ENCODE measurements around the gene KCNJ10. TPM values are rescaled to one million over a fixed set of nuclear protein-coding genes. Genes with fewer than 3 reads are reported as not detected.

KCNJ10 gene
- total and polyA plus RNA-seq, 2 of the 13 experiments (the other 11 are each of a cell fraction or from before 2014, with no cell fraction given), result 4.4 to 10.3 TPM

DNA sequence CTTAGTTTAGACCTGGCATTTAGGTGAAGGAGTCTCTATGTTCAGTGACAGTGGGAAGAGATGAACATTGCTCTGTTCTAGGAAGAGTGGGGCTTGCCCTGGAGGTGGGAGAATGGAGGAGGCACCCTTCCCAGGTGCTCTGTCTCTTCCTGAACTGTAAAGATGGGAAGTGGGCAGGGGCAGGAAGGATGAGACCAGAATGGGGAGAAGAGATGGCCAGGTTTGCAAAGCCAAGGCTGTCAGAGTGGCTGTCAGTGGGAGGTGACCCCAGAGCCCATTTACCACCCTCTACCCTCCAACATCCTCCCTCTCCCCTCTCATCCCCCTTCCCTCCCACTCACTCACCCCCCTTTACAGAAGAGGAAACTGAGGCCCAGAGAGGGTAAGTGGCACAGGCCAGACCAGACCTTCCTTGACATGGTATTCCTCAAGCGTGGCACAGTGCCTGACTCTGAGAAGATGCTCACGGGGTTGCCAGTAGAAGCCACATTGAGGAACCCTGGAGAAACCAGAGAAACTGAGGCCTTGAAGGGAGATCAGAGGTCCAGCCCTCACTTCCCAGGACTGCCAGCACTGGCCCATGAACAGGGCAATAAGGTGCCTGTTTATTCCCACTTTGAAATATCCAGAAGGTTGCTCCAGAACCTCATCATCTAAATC, 29.9 kb upstream of the KCNJ10 start:
- POLR2A ChIA-PET, result interaction anchor here (1.3 to 2.2 kb wide), 3 partner anchors 152 to 185 kb away, joined by 6 to 14 read pairs (median 9); partner anchors contain the start of genes DCAF8 and PEX19
- Histone ChIP-seq H2AFZ (ENCODE audit: low read length) (no peak overlapping the region), H3K9ac (ENCODE audit: insufficient read depth, low read depth, low read length) (peak overlapping the region; percentile 72; the same call in 1 of the 2 replicates), H3K4me1 (ENCODE audit: insufficient read depth, low read length) (peaks cover 87% of the 10 kb centered on the region), H3K36me3 (replicated peaks in 1 of 2; ENCODE audit: control insufficient read depth in 1 of 2, insufficient read depth in 2 of 2, low read length in 2 of 2) (no peaks in the 10 kb centered on the region; a peak in 1 of 5 replicates), H4K20me1 (ENCODE audit: insufficient read depth, low read length) (no peaks in the 10 kb centered on the region), H3K27me3 (ENCODE audit: control insufficient read depth in 1 of 2, insufficient read depth in 2 of 2, low read length in 2 of 2) (no peaks in the 10 kb centered on the region), H3K4me3 (replicated peaks in 1 of 3; ENCODE audit: insufficient read depth in 1 of 3, low read depth in 2 of 3, low read length in 3 of 3) (peak overlapping the region in 1 of 3 experiments; percentile 76; a peak in 1 of 6 replicates), H3K79me2 (ENCODE audit: insufficient read depth, low read length) (peaks cover 18% of the 10 kb centered on the region), H3K9me3 (ENCODE audit: low read length) (no peaks in the 10 kb centered on the region), H3K4me2 (ENCODE audit: low read depth, low read length) (peak overlapping the region; percentile 100), H3K27ac (ENCODE audit: extremely low read length, insufficient read depth, low read length) (peak overlapping the region; percentile 67)
- ATAC-seq (no peak), FAIRE-seq (no peak), DNase-seq (ENCODE audit: low spot score) (no peak)
- in situ Hi-C loops (cut with HindIII; ENCODE audit: extremely low pct_ligation_motif_present, low pct_unique_long_range_greater_than_20kb), result loop anchor here (10.0 kb wide), 1 partner anchor 115 kb away; no protein-coding TSS in a partner anchor
- WGBS (ENCODE audit: low lambda C conversion rate), result 53% methylated on average over 2 of the region's 2 CpGs
- intact Hi-C loops (cut with micrococcal nuclease; ENCODE audit: unreplicated experiment), result loop anchor here (5.0 kb wide), 1 partner anchor 277 kb away; no protein-coding TSS in a partner anchor
- no TSS peak for BruUV-seq (replicated peaks)
- CTCF ChIA-PET (ENCODE audit: low intra/inter-chr PET ratio, low total read pairs), result interaction anchor here (1.4 to 2.0 kb wide), 4 partner anchors 64 to 192 kb away, joined by 11 to 15 read pairs (median 12); no protein-coding TSS in a partner anchor
- TF ChIP-seq ZNF501 (CRISPR knock-in tag; IDR thresholded peaks at IDR 0.05), result 0 out of 2 replicates have a peak, but pooled peaks have one; percentile 6
- TF ChIP-seq ZNF101 (CRISPR knock-in tag; IDR thresholded peaks at IDR 0.05; ENCODE audit: borderline replicate concordance, low read depth), result no peak
- peak; percentile 59 for TF ChIP-seq HNRNPK (IDR thresholded peaks at IDR 0.05; ENCODE audit: low read depth, low read length, poor library complexity, severe bottlenecking)
- no peak for TF ChIP-seq MATR3 (CRISPR knock-in tag; IDR thresholded peaks at IDR 0.05)

DNA sequence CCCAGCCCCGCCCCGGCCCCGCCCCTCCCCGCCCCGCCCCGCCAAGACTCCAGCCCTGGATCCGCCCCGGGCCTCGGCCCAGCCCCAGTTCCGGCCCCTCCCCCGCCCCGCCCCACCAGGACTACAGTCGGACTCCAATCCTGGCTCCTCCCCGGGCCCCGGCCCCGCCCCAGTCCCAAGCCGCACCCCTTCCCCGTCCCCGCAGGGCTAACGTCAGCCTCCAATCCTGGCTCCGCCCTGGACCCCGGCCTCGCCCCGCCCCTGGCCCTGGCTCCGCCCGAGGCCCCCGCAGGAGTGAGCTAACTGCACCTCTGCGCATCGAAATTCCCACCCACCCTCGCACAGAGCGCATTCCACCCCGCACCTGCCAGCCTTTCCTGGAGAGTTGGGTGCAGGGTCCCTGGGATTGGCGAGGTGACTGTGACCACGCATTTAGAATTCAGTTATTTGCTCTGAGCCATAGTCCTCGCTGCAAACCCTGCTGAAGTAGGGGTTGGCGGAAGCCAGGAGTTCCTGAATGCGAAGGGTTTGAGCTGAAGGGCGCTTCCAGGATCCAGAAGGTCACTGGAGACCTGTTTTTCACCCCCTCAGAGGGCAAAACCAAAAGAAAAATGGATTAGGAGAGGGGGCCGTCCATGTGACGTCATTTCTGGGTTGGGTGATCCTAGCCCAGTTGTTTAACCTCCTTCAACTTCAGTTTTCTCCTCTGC, 29.0 kb upstream of the KCNJ10 start:
- Histone ChIP-seq H3K4me2 (ENCODE audit: low read depth, low read length) (peak overlapping the region; percentile 100), H3K27me3 (ENCODE audit: control insufficient read depth in 1 of 2, insufficient read depth in 2 of 2, low read length in 2 of 2) (no peaks in the 10 kb centered on the region), H3K4me3 (replicated peaks in 1 of 3; ENCODE audit: insufficient read depth in 1 of 3, low read depth in 2 of 3, low read length in 3 of 3) (peak overlapping the region; percentile 69 to 76 (median 70)), H3K79me2 (ENCODE audit: insufficient read depth, low read length) (peaks cover 18% of the 10 kb centered on the region), H3K9me3 (ENCODE audit: low read length) (no peaks in the 10 kb centered on the region), H3K27ac (ENCODE audit: extremely low read length, insufficient read depth, low read length) (peak overlapping the region; percentile 67), H3K9ac (ENCODE audit: insufficient read depth, low read depth, low read length) (peak overlapping the region; percentile 72), H2AFZ (ENCODE audit: low read length) (peak overlapping the region; percentile 76), H3K4me1 (ENCODE audit: insufficient read depth, low read length) (peaks cover 87% of the 10 kb centered on the region), H3K36me3 (replicated peaks in 1 of 2; ENCODE audit: control insufficient read depth in 1 of 2, insufficient read depth in 2 of 2, low read length in 2 of 2) (no peaks in the 10 kb centered on the region; a peak in 1 of 5 replicates), H4K20me1 (ENCODE audit: insufficient read depth, low read length) (no peaks in the 10 kb centered on the region)
- in situ Hi-C loops (cut with HindIII; ENCODE audit: extremely low pct_ligation_motif_present, low pct_unique_long_range_greater_than_20kb), result no loop called here
- ChIA-PET CTCF (ENCODE audit: low intra/inter-chr PET ratio, low total read pairs) (no interaction called here), POLR2A (interaction anchor here (1.0 to 2.2 kb wide), 9 partner anchors 10 to 186 kb away, joined by 3 to 14 read pairs (median 6); partner anchors contain the start of genes DCAF8, KCNJ10 and PEX19)
- FAIRE-seq (peak; percentile 46), ATAC-seq (peak; percentile 79), DNase-seq (ENCODE audit: low spot score) (peak; percentile 85)
- no TSS peak for BruUV-seq (replicated peaks)
- intact Hi-C loops (cut with micrococcal nuclease; ENCODE audit: unreplicated experiment), result no loop called here
- 1% methylated on average over 13 of the region's 40 CpGs for WGBS (ENCODE audit: low lambda C conversion rate)
- TF ChIP-seq ZNF432 (CRISPR knock-in tag; IDR thresholded peaks at IDR 0.05; ENCODE audit: borderline replicate concordance) (no peak), ZFP37 (CRISPR knock-in tag; IDR thresholded peaks at IDR 0.05; ENCODE audit: borderline replicate concordance) (no peak), ZNF770 (CRISPR knock-in tag; IDR thresholded peaks at IDR 0.05) (no peak), ZC3H13 (CRISPR knock-in tag; IDR thresholded peaks at IDR 0.05) (no peak), SNRNP70 (IDR thresholded peaks at IDR 0.05; ENCODE audit: low read depth, low read length) (no peak), CAMTA2 (CRISPR knock-in tag; IDR thresholded peaks at IDR 0.05; ENCODE audit: borderline replicate concordance) (no peak), WIZ (CRISPR knock-in tag; IDR thresholded peaks at IDR 0.05) (no peak), PITX1 (CRISPR knock-in tag; IDR thresholded peaks at IDR 0.05) (peak; percentile 47; the same call in 1 of the 2 replicates)
- TF ChIP-seq, protein P1, sequence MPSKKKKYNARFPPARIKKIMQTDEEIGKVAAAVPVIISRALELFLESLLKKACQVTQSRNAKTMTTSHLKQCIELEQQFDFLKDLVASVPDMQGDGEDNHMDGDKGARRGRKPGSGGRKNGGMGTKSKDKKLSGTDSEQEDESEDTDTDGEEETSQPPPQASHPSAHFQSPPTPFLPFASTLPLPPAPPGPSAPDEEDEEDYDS (CRISPR knock-in tag; IDR thresholded peaks at IDR 0.05), result 0 out of 2 replicates have a peak, but pooled peaks have one; percentile 33

All from HepG2 (cell line).